Smooth muscle cell (in vitro differentiated cells): ENCODE measurements around the gene TXN2. TPM values are rescaled to one million over a fixed set of nuclear protein-coding genes. Genes with fewer than 3 reads are reported as not detected.

Experiments
- DNase-seq: peaks from one replicate; lab custom pipeline; 2025; ENCODE audit not compliant: unreplicated experiment; lab: John Stamatoyannopoulos, UW
- H2AFZ ChIP-seq: fragments of 200-600 bp; sonication (generic); 2 replicates; pipeline ENCODE4 v1.6.0; 2016; ENCODE audit warnings: antibody characterized with exemption, low read depth, mild to moderate bottlenecking
- H3F3A ChIP-seq: fragments of 200-600 bp; sonication (generic); 2 replicates; pipeline ENCODE4 v1.6.0; 2017; ENCODE audit warnings: antibody characterized with exemption, low read depth
- H3K27ac ChIP-seq: fragments of 200-600 bp; sonication (generic); 2 replicates; pipeline ENCODE4 v1.5.1; 2016; ENCODE audit warnings: low read depth, mild to moderate bottlenecking
- H3K27me3 ChIP-seq: fragments of 200-600 bp; sonication (generic); 2 replicates; pipeline ENCODE4 v1.6.1; 2016; ENCODE audit warnings: low read depth, mild to moderate bottlenecking
- H3K36me3 ChIP-seq: fragments of 200-600 bp; sonication (generic); 2 replicates; pipeline ENCODE4 v1.5.1; 2016; ENCODE audit warnings: low read depth
- H3K4me1 ChIP-seq: fragments of 200-600 bp; sonication (generic); 2 replicates; pipeline ENCODE4 v1.5.1; 2016; ENCODE audit warnings: low read depth
- H3K4me2 ChIP-seq: fragments of 200-600 bp; sonication (generic); 2 replicates; pipeline ENCODE4 v1.6.0; 2016; ENCODE audit warnings: mild to moderate bottlenecking
- H3K4me3 ChIP-seq: fragments of 200-600 bp; sonication (generic); 2 replicates; pipeline ENCODE4 v1.5.1; 2016; ENCODE audit warnings: mild to moderate bottlenecking
- H3K79me2 ChIP-seq: fragments of 200-600 bp; sonication (generic); 2 replicates; pipeline ENCODE4 v1.6.0; 2016; ENCODE audit warnings: low read depth, mild to moderate bottlenecking
- H3K9ac ChIP-seq: fragments of 200-600 bp; sonication (generic); 2 replicates; pipeline ENCODE4 v1.6.0; 2016; ENCODE audit warnings: low read depth
- H3K9me3 ChIP-seq: fragments of 200-600 bp; sonication (generic); replicated peaks from 2 replicates; pipeline ENCODE4 v1.5.1; 2016; ENCODE audit warnings: low read depth
- H4K20me1 ChIP-seq: fragments of 200-600 bp; sonication (generic); 2 replicates; pipeline ENCODE4 v1.6.0; 2016; ENCODE audit warnings: low read depth
- CTCF ChIP-seq: fragments of 200-600 bp; sonication (generic); IDR thresholded peaks from 2 replicates; pipeline ENCODE4 v1.5.1; 2017; ENCODE audit warnings: borderline replicate concordance, mild to moderate bottlenecking, antibody characterized with exemption; ENCODE audit not compliant: insufficient read depth, poor library complexity, severe bottlenecking
- WGBS: methylation state at CpG from one replicate; pipeline ENCODE4 v1.1.7; 2016; ENCODE audit warnings: low lambda C conversion rate; 5-methylcytosine and 5-hydroxymethylcytosine counted together
- polyA plus RNA-seq: library from polyadenylated mRNA; unstranded; fragments of >200 nt; fragmentation: Nextera tagmentation; extraction: Ambion mirVana; gene quantifications from 2 replicates; pipeline ENCODE4 v1.2.1, GENCODE V29; 2016
- total RNA-seq: library from RNA; depleted of rRNA; stranded (reverse); fragments of >200 nt; gene quantifications from 2 replicates; pipeline ENCODE4 v1.2.3, GENCODE V29; 2014

Gene TXN2
- total and polyA plus RNA-seq, 2 experiments from 2014 or later = 17.0 to 97.0 TPM

DNA sequence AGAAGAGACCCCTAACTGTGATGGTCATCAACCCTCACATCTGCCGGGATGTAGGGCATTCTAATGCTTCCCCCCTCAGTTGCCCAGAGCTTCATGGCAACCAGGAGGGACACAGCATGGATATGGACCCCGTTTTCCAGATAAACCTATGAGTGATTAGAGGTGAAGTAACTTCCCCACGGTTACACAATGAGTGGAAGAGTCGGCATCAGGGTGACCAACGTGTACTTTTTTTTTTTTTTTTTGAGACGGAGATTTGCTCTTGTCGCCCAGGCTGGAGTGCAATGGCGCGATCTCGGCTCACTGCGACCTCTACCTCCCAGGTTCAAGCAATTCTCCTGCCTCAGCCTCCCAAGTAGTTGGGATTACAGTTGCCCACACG lies 25.0 kb downstream of the TXN2 start:
- Histone ChIP-seq H3K36me3 (no peaks in the 10 kb centered on the region), H3F3A (peaks cover 11% of the 10 kb centered on the region), H4K20me1 (no peaks in the 10 kb centered on the region), H3K79me2 (no peaks in the 10 kb centered on the region), H3K27ac (no peak overlapping the region), H3K4me1 (peaks cover 11% of the 10 kb centered on the region), H3K27me3 (no peaks in the 10 kb centered on the region), H3K4me2 (no peak overlapping the region), H3K4me3 (no peak overlapping the region), H3K9ac (no peak overlapping the region), H2AFZ (no peak overlapping the region), H3K9me3 (no peaks in the 10 kb centered on the region)
- TF ChIP-seq CTCF = no peak
- 94% methylated on average over 12 of the region's 12 CpGs for WGBS
- DNase-seq = no peak

DNA sequence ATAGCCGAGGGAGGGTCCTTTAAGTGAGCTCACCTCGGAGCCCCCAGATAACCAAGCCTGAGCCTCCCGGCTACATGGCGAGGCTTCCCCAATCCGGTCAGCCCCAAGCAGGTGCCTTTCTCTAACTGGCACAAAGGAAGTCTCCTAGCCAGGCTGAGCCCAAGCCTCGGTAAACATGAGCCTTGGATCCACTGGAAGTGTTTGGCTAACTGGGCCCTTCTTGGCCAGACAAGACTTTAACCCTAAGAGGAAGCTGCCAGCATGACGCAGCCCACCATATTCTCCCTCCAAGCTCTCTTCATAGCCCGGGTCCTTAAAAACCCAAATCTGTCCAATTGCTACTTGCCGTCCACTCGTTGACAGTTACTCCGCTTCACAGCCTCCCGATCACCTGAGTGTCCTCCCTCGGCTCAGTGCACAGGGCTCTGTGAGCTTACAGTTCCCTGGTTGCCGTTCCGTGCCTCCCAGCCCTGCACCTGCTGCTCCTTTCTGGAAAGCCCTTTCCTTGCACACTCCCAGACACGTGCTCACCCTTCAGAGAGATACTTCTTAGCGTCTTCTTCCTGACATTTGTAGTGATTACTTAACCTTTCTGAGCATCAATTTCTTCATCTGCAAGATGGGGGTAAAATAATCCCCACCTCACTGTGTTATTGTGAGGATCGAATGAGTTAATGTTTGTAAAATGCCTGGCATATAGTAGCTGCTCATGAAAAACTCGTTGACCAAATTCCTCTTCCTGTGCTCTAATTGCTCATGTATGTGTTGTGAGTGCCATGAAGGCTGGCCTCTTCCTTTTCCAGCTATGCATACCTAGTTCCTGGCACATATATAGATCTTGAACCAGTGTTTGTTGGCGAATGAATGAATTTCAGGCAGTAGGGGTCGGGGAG lies 25.6 kb downstream of the TXN2 start:
- no peak overlapping the region for H2AFZ ChIP-seq
- peaks cover 11% of the 10 kb centered on the region for H3F3A ChIP-seq
- no peaks in the 10 kb centered on the region for H4K20me1 ChIP-seq
- H3K4me1 ChIP-seq = peaks cover 11% of the 10 kb centered on the region
- no peak overlapping the region for H3K9ac ChIP-seq
- TF ChIP-seq CTCF = no peak
- no peaks in the 10 kb centered on the region for H3K79me2 ChIP-seq
- WGBS = 87% methylated on average over 21 of the region's 21 CpGs
- H3K9me3 ChIP-seq = no peaks in the 10 kb centered on the region
- H3K27ac ChIP-seq = peak overlapping the region; percentile 8
- no peaks in the 10 kb centered on the region for H3K36me3 ChIP-seq
- H3K4me3 ChIP-seq = peak overlapping the region; percentile 63
- H3K27me3 ChIP-seq = no peaks in the 10 kb centered on the region
- no peak for DNase-seq
- peak overlapping the region; percentile 98 for H3K4me2 ChIP-seq

- Histone ChIP-seq H3F3A (peaks cover 11% of the 10 kb centered on the region), H3K27me3 (no peaks in the 10 kb centered on the region), H3K4me1 (peaks cover 11% of the 10 kb centered on the region), H3K79me2 (no peaks in the 10 kb centered on the region), H3K4me2 (peak overlapping the region; percentile 98), H4K20me1 (no peaks in the 10 kb centered on the region), H3K27ac (peak overlapping the region; percentile 28), H3K9ac (peak overlapping the region; percentile 67), H3K9me3 (no peaks in the 10 kb centered on the region), H3K4me3 (peak overlapping the region; percentile 63), H2AFZ (peak overlapping the region; percentile 82), H3K36me3 (no peaks in the 10 kb centered on the region)
- 6% methylated on average over 34 of the region's 61 CpGs for WGBS
- DNase-seq = peak; percentile 33
- no peak for TF ChIP-seq CTCF
Measured at GRCh38 chr22:36454916-36455570, 26.4 kb downstream of the TXN2 start.
